ENCODE data around the gene IPO4. TPM values are rescaled to one million over a fixed set of nuclear protein-coding genes. Genes with fewer than 3 reads are reported as not detected.
"Not testable (repeated sequence)": the region's sequence is repeated elsewhere in the genome, so short reads cannot be mapped to it uniquely, and the experiment has no call there.

The IPO4 gene
- total and polyA plus RNA-seq, 2 of the 8 experiments (the other 6 are each of a cell fraction or from before 2014, with no cell fraction given), result 55.5 to 108 TPM

DNA sequence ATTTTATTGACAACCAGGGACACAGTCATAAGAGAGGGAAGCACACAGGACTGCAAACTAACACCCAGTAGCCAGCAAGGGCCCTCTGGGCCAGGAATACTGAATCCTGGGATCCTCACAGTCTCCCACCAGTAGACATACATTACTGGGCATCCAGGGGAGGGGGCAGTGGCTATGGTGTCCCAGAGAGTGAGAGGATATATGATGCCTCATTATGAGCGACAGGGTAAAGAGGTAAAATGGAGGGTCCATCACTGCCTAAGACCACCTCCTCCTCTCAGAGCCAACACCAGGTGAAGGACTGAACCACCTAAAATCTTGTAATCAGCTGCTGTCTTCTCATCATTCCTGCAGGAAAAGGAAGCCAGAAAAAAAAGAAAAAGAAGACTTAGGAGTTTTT, 28.3 kb upstream of the IPO4 start:
- not testable (repeated sequence) for H2BK5ac ChIP-seq (ENCODE audit: low read depth, low read length); H2BK12ac ChIP-seq (ENCODE audit: low read depth, low read length); H4K8ac ChIP-seq (ENCODE audit: extremely low read depth, insufficient read depth, low read length); DNase-seq (ENCODE audit: low read depth in 1 of 2, low spot score in 2 of 2); H3K14ac ChIP-seq (ENCODE audit: insufficient read length); H3K56ac ChIP-seq (replicated peaks; ENCODE audit: insufficient read length, low read depth, low read length); H3K4me3 ChIP-seq (ENCODE audit: extremely low read depth in 1 of 4, insufficient read depth in 2 of 4, low read depth in 3 of 4, low read length in 4 of 4); H4K5ac ChIP-seq (ENCODE audit: insufficient read length, low read depth, low read length); H2AK5ac ChIP-seq (ENCODE audit: low read depth, low read length); H4K91ac ChIP-seq (replicated peaks; ENCODE audit: insufficient read length, low read length); H2BK120ac ChIP-seq (replicated peaks; ENCODE audit: low read depth, low read length); H3K23ac ChIP-seq (ENCODE audit: insufficient read length); H3K36me3 ChIP-seq (ENCODE audit: control insufficient read depth in 2 of 4, insufficient read depth in 4 of 4, low read length in 3 of 4); H3K18ac ChIP-seq (ENCODE audit: extremely low read depth, low read length); H3K4me2 ChIP-seq (ENCODE audit: insufficient read depth in 1 of 2, low read depth in 2 of 2, low read length in 2 of 2); H3K9ac ChIP-seq (replicated peaks in 1 of 4; ENCODE audit: extremely low read depth in 1 of 4, low read depth in 3 of 4, low read length in 3 of 4); H3K4ac ChIP-seq (replicated peaks; ENCODE audit: insufficient read length, low read depth, low read length); H3K27ac ChIP-seq (ENCODE audit: low read depth, low read length); H3K79me1 ChIP-seq (ENCODE audit: low read depth, low read length); H2BK20ac ChIP-seq (ENCODE audit: low read length); H3K27me3 ChIP-seq (replicated peaks in 1 of 4; ENCODE audit: control insufficient read depth in 3 of 4, extremely low read depth in 1 of 4, insufficient read depth in 3 of 4, low read length in 3 of 4); H3K23me2 ChIP-seq (ENCODE audit: low read depth, low read length); FAIRE-seq; H3K4me1 ChIP-seq (replicated peaks in 1 of 4; ENCODE audit: control insufficient read depth in 3 of 4, insufficient read depth in 4 of 4, low read length in 3 of 4); H3K9me3 ChIP-seq (ENCODE audit: insufficient read depth in 2 of 2, low read depth in 1 of 2, low read length in 1 of 2); H4K20me1 ChIP-seq (replicated peaks in 1 of 2; ENCODE audit: control insufficient read depth in 1 of 2, insufficient read depth in 2 of 2, low read length in 2 of 2); H2BK15ac ChIP-seq (ENCODE audit: low read length); H2AFZ ChIP-seq (ENCODE audit: low read length)
- peaks cover 0 to 14% of the 10 kb centered on the region in 2 experiments; a peak in 2 of 4 replicates for H3K79me2 ChIP-seq (ENCODE audit: control insufficient read depth in 1 of 2, insufficient read depth in 2 of 2, low read length in 2 of 2)
- ChIA-PET CTCF (ENCODE audit: partially characterized antibody) (interaction anchor here (0.8 to 2.1 kb wide), 6 partner anchors 9 to 81 kb away, joined by 3 to 6 read pairs (median 3); no protein-coding TSS in a partner anchor), POLR2A (ENCODE audit: partially characterized antibody) (interaction anchor here (1.4 to 3.3 kb wide), 4 partner anchors 11 to 54 kb away, joined by 5 to 13 read pairs (median 10); partner anchors contain the start of genes RABGGTA and TINF2)
- 92% methylated on average over 1 of the region's 1 CpG; no CpG with 5 or more reads in 1 of the 2 experiments for WGBS, 2 experiments (ENCODE audit: extremely low coverage in 1 of 2, insufficient coverage in 1 of 2, insufficient read length in 1 of 2, insufficient replicate concordance in 2 of 2, low coverage in 1 of 2, low lambda C conversion rate in 2 of 2, missing lambda C conversion rate in 1 of 2)

Data from H1 (cell line).